ENCODE results near the gene PEPD. TPM values are rescaled to one million over a fixed set of nuclear protein-coding genes. Genes with fewer than 3 reads are reported as not detected.

The PEPD gene
- total RNA-seq, 1 experiment from 2014 or later: 83.1 TPM

- Mint-ChIP-seq H3K27me3 (ENCODE audit: low read depth) (no peaks in the 10 kb centered on the region), H3K27ac (no peak overlapping the region), H3K9me3 (no peaks in the 10 kb centered on the region), H3K4me1 (peaks cover 4% of the 10 kb centered on the region; the same call in 1 of the 2 replicates), H3K36me3 (no peaks in the 10 kb centered on the region), H3K4me3 (no peak overlapping the region)
- TF ChIP-seq ATF1 (CRISPR knock-in tag; IDR thresholded peaks at IDR 0.05) (no peak), ZNF317 (CRISPR knock-in tag; IDR thresholded peaks at IDR 0.05; ENCODE audit: borderline replicate concordance, low read depth) (no peak), ATF3 (CRISPR knock-in tag; conservative IDR thresholded peaks at IDR 0.05) (no peak)
- ChIA-PET CTCF (interaction anchor here (1.0 to 3.3 kb wide), 8 partner anchors 10 to 361 kb away, joined by 4 to 46 read pairs (median 14); no protein-coding TSS in a partner anchor), POLR2A (interaction anchor here (0.6 kb wide), 1 partner anchor 223 kb away, joined by 3 read pairs; no protein-coding TSS in a partner anchor)
- ATAC-seq (no peak), DNase-seq (ENCODE audit: low spot score) (no peak)
Observed at GRCh38 chr19:33407716-33408115, 113.9 kb downstream of the PEPD start.

GRCh38 chr19:33407140-33407551 is 114.4 kb downstream of the PEPD start:
- ATAC-seq (peak; percentile 59), DNase-seq (ENCODE audit: low spot score) (peak; percentile 40)
- ChIA-PET CTCF (interaction anchor here (0.6 to 6.3 kb wide), 27 partner anchors 9 to 362 kb away, joined by 3 to 47 read pairs (median 5); partner anchors contain the start of genes CEBPA and SLC7A10), POLR2A (interaction anchor here (0.6 kb wide), 1 partner anchor 222 kb away, joined by 3 read pairs; no protein-coding TSS in a partner anchor)
- Mint-ChIP-seq H3K4me1 (peaks cover 4% of the 10 kb centered on the region; the same call in 1 of the 2 replicates), H3K27ac (no peak overlapping the region), H3K9me3 (no peaks in the 10 kb centered on the region), H3K36me3 (no peaks in the 10 kb centered on the region), H3K4me3 (no peak overlapping the region), H3K27me3 (ENCODE audit: low read depth) (no peaks in the 10 kb centered on the region)
- no peak for TF ChIP-seq STAT6 (CRISPR knock-in tag; conservative IDR thresholded peaks at IDR 0.05; ENCODE audit: low read depth)
- TF ChIP-seq CREM (CRISPR knock-in tag; IDR thresholded peaks at IDR 0.05): no peak
- no peak for TF ChIP-seq GTF2I (CRISPR knock-in tag; conservative IDR thresholded peaks at IDR 0.05)
- TF ChIP-seq ZBTB21 (CRISPR knock-in tag; IDR thresholded peaks at IDR 0.05; ENCODE audit: borderline replicate concordance): no peak
- no peak for TF ChIP-seq FOXP1 (CRISPR knock-in tag; IDR thresholded peaks at IDR 0.05; ENCODE audit: borderline replicate concordance)
- TF ChIP-seq FOXJ3 (CRISPR knock-in tag; IDR thresholded peaks at IDR 0.05; ENCODE audit: borderline replicate concordance): no peak
- no peak for TF ChIP-seq NFE2L1 (CRISPR knock-in tag; IDR thresholded peaks at IDR 0.05)
- TF ChIP-seq AR (CRISPR knock-in tag; IDR thresholded peaks at IDR 0.05): no peak
- TF ChIP-seq GRHL2 (CRISPR knock-in tag; IDR thresholded peaks at IDR 0.05; ENCODE audit: insufficient replicate concordance, severe bottlenecking): no peak
- no peak for TF ChIP-seq ETV6 (CRISPR knock-in tag; IDR thresholded peaks at IDR 0.05)
- TF ChIP-seq PRDM15 (CRISPR knock-in tag; IDR thresholded peaks at IDR 0.05): no peak
- TF ChIP-seq ZNF219 (CRISPR knock-in tag; IDR thresholded peaks at IDR 0.05; ENCODE audit: borderline replicate concordance): no peak
- TF ChIP-seq PREB (CRISPR knock-in tag; IDR thresholded peaks at IDR 0.05; ENCODE audit: borderline replicate concordance): no peak
- no peak for TF ChIP-seq USF1 (CRISPR knock-in tag; IDR thresholded peaks at IDR 0.05)

Data from WTC11 (cell line).